ENCODE data around the gene SLC13A5.

Gene SLC13A5

GRCh38 chr17:6639586-6640535 lies 73.3 kb downstream of the SLC13A5 start:
- Histone ChIP-seq H3K27me3 (ENCODE audit: insufficient read depth, poor library complexity, severe bottlenecking) (no peaks in the 10 kb centered on the region), H3K4me3 (replicated peaks; ENCODE audit: insufficient read depth, low read length) (peak overlapping the region; percentile 76), H3K27ac (replicated peaks) (peak overlapping the region; percentile 89)
- TF ChIP-seq GABPA (IDR thresholded peaks at IDR 0.05; ENCODE audit: low read depth): no peak
- TF ChIP-seq CTCF (IDR thresholded peaks at IDR 0.05; ENCODE audit: insufficient read depth, low read length): no peak
- TF ChIP-seq SPI1 (IDR thresholded peaks at IDR 0.05; ENCODE audit: borderline replicate concordance, low read depth): no peak
- TF ChIP-seq, protein P1, sequence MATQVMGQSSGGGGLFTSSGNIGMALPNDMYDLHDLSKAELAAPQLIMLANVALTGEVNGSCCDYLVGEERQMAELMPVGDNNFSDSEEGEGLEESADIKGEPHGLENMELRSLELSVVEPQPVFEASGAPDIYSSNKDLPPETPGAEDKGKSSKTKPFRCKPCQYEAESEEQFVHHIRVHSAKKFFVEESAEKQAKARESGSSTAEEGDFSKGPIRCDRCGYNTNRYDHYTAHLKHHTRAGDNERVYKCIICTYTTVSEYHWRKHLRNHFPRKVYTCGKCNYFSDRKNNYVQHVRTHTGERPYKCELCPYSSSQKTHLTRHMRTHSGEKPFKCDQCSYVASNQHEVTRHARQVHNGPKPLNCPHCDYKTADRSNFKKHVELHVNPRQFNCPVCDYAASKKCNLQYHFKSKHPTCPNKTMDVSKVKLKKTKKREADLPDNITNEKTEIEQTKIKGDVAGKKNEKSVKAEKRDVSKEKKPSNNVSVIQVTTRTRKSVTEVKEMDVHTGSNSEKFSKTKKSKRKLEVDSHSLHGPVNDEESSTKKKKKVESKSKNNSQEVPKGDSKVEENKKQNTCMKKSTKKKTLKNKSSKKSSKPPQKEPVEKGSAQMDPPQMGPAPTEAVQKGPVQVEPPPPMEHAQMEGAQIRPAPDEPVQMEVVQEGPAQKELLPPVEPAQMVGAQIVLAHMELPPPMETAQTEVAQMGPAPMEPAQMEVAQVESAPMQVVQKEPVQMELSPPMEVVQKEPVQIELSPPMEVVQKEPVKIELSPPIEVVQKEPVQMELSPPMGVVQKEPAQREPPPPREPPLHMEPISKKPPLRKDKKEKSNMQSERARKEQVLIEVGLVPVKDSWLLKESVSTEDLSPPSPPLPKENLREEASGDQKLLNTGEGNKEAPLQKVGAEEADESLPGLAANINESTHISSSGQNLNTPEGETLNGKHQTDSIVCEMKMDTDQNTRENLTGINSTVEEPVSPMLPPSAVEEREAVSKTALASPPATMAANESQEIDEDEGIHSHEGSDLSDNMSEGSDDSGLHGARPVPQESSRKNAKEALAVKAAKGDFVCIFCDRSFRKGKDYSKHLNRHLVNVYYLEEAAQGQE (IDR thresholded peaks at IDR 0.05; ENCODE audit: insufficient replicate concordance, low read depth): no peak
- no peak for TF ChIP-seq POLR2AphosphoS5 (IDR thresholded peaks at IDR 0.05; ENCODE audit: low read depth)
- DNase-seq (ENCODE audit: low read depth in 1 of 2, low spot score in 1 of 2): peak in 1 of 2 experiments; percentile 18

DNA sequence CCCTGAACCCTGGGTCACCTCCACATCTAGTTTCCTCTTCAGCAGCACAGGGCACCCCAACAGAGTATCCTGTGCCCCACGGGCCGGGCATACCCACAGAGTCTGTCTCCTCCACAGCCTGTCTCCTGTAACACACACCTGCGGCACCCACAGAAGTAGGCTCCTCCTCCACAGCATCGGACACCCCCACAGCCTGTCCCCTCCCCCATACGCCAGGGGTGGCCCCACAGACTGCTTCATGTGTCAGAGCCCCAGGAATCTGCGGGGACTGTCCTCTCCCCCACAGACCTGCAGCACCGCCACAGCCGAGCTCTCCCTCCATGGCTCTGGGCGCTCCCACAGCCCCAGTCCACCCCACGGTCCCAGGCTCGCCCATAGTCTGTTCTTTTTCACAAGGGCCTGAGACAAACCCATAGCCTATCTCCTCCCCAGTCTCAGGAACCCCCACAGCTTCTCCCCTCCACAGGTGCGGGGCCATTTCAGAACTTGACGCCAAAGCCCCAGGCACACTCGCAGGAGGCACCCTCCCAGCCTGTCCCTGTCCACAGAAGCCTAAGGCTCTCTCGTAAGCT lies 74.1 kb downstream of the SLC13A5 start:
- no peak for DNase-seq (ENCODE audit: low read depth in 1 of 2, low spot score in 1 of 2)
- no peaks in the 10 kb centered on the region for H3K27me3 ChIP-seq (ENCODE audit: insufficient read depth, poor library complexity, severe bottlenecking)
- H3K4me3 ChIP-seq (replicated peaks; ENCODE audit: insufficient read depth, low read length): peak overlapping the region; percentile 76
- H3K27ac ChIP-seq (replicated peaks): no peak overlapping the region
- no peak for TF ChIP-seq POLR2AphosphoS5 (IDR thresholded peaks at IDR 0.05; ENCODE audit: low read depth)
- no peak for TF ChIP-seq CTCF (IDR thresholded peaks at IDR 0.05; ENCODE audit: insufficient read depth, low read length)
- TF ChIP-seq, protein P1 (IDR thresholded peaks at IDR 0.05; ENCODE audit: insufficient replicate concordance, low read depth): no peak
- TF ChIP-seq SPI1 (IDR thresholded peaks at IDR 0.05; ENCODE audit: borderline replicate concordance, low read depth): no peak
- no peak for TF ChIP-seq GABPA (IDR thresholded peaks at IDR 0.05; ENCODE audit: low read depth)

GRCh38 chr17:6638046-6638908 lies 74.9 kb downstream of the SLC13A5 start:
- Histone ChIP-seq H3K4me3 (replicated peaks; ENCODE audit: insufficient read depth, low read length) (no peak overlapping the region), H3K27me3 (ENCODE audit: insufficient read depth, poor library complexity, severe bottlenecking) (no peaks in the 10 kb centered on the region), H3K27ac (replicated peaks) (no peak overlapping the region)
- no peak for DNase-seq (ENCODE audit: low read depth in 1 of 2, low spot score in 1 of 2)
- TF ChIP-seq POLR2AphosphoS5 (IDR thresholded peaks at IDR 0.05; ENCODE audit: low read depth): no peak
- TF ChIP-seq, protein P1 (IDR thresholded peaks at IDR 0.05; ENCODE audit: insufficient replicate concordance, low read depth): no peak
- no peak for TF ChIP-seq SPI1 (IDR thresholded peaks at IDR 0.05; ENCODE audit: borderline replicate concordance, low read depth)
- TF ChIP-seq GABPA (IDR thresholded peaks at IDR 0.05; ENCODE audit: low read depth): no peak
- no peak for TF ChIP-seq CTCF (IDR thresholded peaks at IDR 0.05; ENCODE audit: insufficient read depth, low read length)

Data from HL-60 (cell line).